ENCODE measurements around the gene MAGI2. TPM values are rescaled to one million over a fixed set of nuclear protein-coding genes. Genes with fewer than 3 reads are reported as not detected.
"Not testable (repeated sequence)": the region's sequence is repeated elsewhere in the genome, so short reads cannot be mapped to it uniquely, and the experiment has no call there.

Gene MAGI2
- total RNA-seq, 1 donor: 18.8 TPM

GRCh38 chr7:79034730-79035129, 418.7 kb downstream of the MAGI2 start:
- H4K20me1 ChIP-seq (ENCODE audit: insufficient read depth, low read length): no peaks in the 10 kb centered on the region
- H3K79me2 ChIP-seq (ENCODE audit: insufficient read depth, low read length): no peaks in the 10 kb centered on the region
- no peaks in the 10 kb centered on the region for H3K36me3 ChIP-seq (ENCODE audit: insufficient read depth, low read length)
- H3K27ac ChIP-seq (ENCODE audit: low read depth, low read length): no peak overlapping the region
- no peak overlapping the region for H2AFZ ChIP-seq (ENCODE audit: low read length)
- TF ChIP-seq CTCF (IDR thresholded peaks at IDR 0.05; ENCODE audit: extremely low read depth, low read depth, low read length): no peak
- H3K4me3 ChIP-seq (ENCODE audit: insufficient read depth, low read length): no peak overlapping the region
- no peaks in the 10 kb centered on the region for H3K9me3 ChIP-seq (ENCODE audit: low read depth, low read length)
- H3K27me3 ChIP-seq (ENCODE audit: insufficient read depth, low read length): no peaks in the 10 kb centered on the region
- no peaks in the 10 kb centered on the region for H3K4me1 ChIP-seq (ENCODE audit: insufficient read depth, low read length)
- no peak overlapping the region for H3K4me2 ChIP-seq (ENCODE audit: insufficient read depth, low read length)
- DNase-seq (ENCODE audit: insufficient read length, low spot score, missing footprints): no peak

- H3K4me1 ChIP-seq (ENCODE audit: insufficient read depth, low read length); H4K20me1 ChIP-seq (ENCODE audit: insufficient read depth, low read length); H3K27ac ChIP-seq (ENCODE audit: low read depth, low read length); H3K36me3 ChIP-seq (ENCODE audit: insufficient read depth, low read length); H3K4me3 ChIP-seq (ENCODE audit: insufficient read depth, low read length); H3K9me3 ChIP-seq (ENCODE audit: low read depth, low read length); H2AFZ ChIP-seq (ENCODE audit: low read length); H3K27me3 ChIP-seq (ENCODE audit: insufficient read depth, low read length); H3K79me2 ChIP-seq (ENCODE audit: insufficient read depth, low read length); H3K4me2 ChIP-seq (ENCODE audit: insufficient read depth, low read length); DNase-seq (ENCODE audit: insufficient read length, low spot score, missing footprints): not testable (repeated sequence)
Observed at GRCh38 chr7:79019711-79020110, 433.8 kb downstream of the MAGI2 start.

- Histone ChIP-seq H3K4me2 (ENCODE audit: insufficient read depth, low read length) (no peak overlapping the region), H2AFZ (ENCODE audit: low read length) (no peak overlapping the region), H3K9me3 (ENCODE audit: low read depth, low read length) (no peaks in the 10 kb centered on the region), H3K4me1 (ENCODE audit: insufficient read depth, low read length) (no peaks in the 10 kb centered on the region), H3K27me3 (ENCODE audit: insufficient read depth, low read length) (no peaks in the 10 kb centered on the region), H3K79me2 (ENCODE audit: insufficient read depth, low read length) (no peaks in the 10 kb centered on the region), H3K36me3 (ENCODE audit: insufficient read depth, low read length) (no peaks in the 10 kb centered on the region), H3K27ac (ENCODE audit: low read depth, low read length) (no peak overlapping the region), H3K4me3 (ENCODE audit: insufficient read depth, low read length) (no peak overlapping the region), H4K20me1 (ENCODE audit: insufficient read depth, low read length) (no peaks in the 10 kb centered on the region)
- TF ChIP-seq CTCF (IDR thresholded peaks at IDR 0.05; ENCODE audit: extremely low read depth, low read depth, low read length): no peak
- DNase-seq (ENCODE audit: insufficient read length, low spot score, missing footprints): no peak
Observed at GRCh38 chr7:79011921-79012320, 441.5 kb downstream of the MAGI2 start.

- Histone ChIP-seq H3K9me3 (ENCODE audit: low read depth, low read length) (no peaks in the 10 kb centered on the region), H4K20me1 (ENCODE audit: insufficient read depth, low read length) (no peaks in the 10 kb centered on the region), H3K27ac (ENCODE audit: low read depth, low read length) (no peak overlapping the region), H3K4me3 (ENCODE audit: insufficient read depth, low read length) (no peak overlapping the region), H3K27me3 (ENCODE audit: insufficient read depth, low read length) (no peaks in the 10 kb centered on the region), H2AFZ (ENCODE audit: low read length) (no peak overlapping the region), H3K36me3 (ENCODE audit: insufficient read depth, low read length) (no peaks in the 10 kb centered on the region), H3K4me1 (ENCODE audit: insufficient read depth, low read length) (no peaks in the 10 kb centered on the region), H3K79me2 (ENCODE audit: insufficient read depth, low read length) (no peaks in the 10 kb centered on the region), H3K4me2 (ENCODE audit: insufficient read depth, low read length) (no peak overlapping the region)
- no peak for DNase-seq (ENCODE audit: insufficient read length, low spot score, missing footprints)
- no peak for TF ChIP-seq CTCF (IDR thresholded peaks at IDR 0.05; ENCODE audit: extremely low read depth, low read depth, low read length)
Observed at GRCh38 chr7:79009647-79010046, 443.8 kb downstream of the MAGI2 start.

All from osteoblast (primary cell).